ENCODE measurements around the gene TMEM250. TPM values are rescaled to one million over a fixed set of nuclear protein-coding genes. Genes with fewer than 3 reads are reported as not detected.
"Not testable (repeated sequence)": the region's sequence is repeated elsewhere in the genome, so short reads cannot be mapped to it uniquely, and the experiment has no call there.

TMEM250 gene
- total RNA-seq, 2 experiments from 2014 or later: 6.5 to 7.9 TPM

DNA sequence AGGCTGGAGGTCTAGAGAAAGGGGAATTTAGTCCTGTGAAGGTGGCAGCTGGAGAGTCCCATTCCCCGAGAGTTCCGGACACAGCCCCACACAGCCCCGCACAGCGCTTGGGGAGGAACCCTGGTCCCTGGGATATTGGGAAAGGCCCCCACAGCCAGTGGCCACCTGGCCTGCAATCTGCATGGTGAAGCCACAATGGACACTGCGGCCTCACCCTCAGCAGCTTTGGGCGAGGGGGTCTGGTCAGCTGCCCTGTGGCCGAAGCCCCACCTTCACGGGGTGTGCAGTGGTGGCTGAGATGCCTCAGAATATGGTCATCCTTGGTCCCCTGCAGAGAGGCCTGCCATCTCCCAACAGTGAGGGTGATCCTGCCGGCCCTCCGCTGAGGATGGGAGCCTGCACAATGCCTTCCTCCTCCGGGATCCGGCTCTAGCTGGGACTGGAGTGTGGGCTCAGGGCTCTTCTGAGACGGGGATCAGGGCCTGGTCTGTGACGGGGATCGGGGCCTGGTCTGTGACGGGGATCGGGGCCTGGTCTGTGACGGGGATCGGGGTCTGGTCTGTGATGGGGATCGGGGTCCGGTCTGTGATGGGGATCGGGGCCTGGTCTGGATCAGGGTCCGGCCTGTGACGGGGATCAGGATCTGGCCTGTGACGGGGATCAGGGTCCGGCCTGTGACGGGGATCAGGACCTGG, 33.3 kb upstream of the TMEM250 start:
- Histone ChIP-seq H3K27me3 (ENCODE audit: control insufficient read depth in 1 of 2, insufficient read depth in 2 of 2, low read length in 2 of 2) (peaks cover 0 to 11% of the 10 kb centered on the region in 2 experiments), H3K9me3 (ENCODE audit: control insufficient read depth in 1 of 2, insufficient read depth in 1 of 2, low read length in 2 of 2) (peaks cover 0 to 17% of the 10 kb centered on the region in 2 experiments), H3K4me1 (ENCODE audit: insufficient read depth, low read length) (no peaks in the 10 kb centered on the region), H3K36me3 (ENCODE audit: insufficient read depth, low read length) (no peaks in the 10 kb centered on the region), H3K27ac (ENCODE audit: low read depth in 1 of 2, low read length in 2 of 2) (no peak overlapping the region), H3K4me3 (ENCODE audit: low read length) (no peak overlapping the region)
- intact Hi-C loops (cut with DNase I, micrococcal nuclease): no loop called here
- DNase-seq (no peak), ATAC-seq (ENCODE audit: poor library complexity) (no peak)
- Mint-ChIP-seq H3K27ac (no peak overlapping the region), H3K4me1 (ENCODE audit: low read depth) (no peaks in the 10 kb centered on the region), H3K27me3 (no peaks in the 10 kb centered on the region), H3K9me3 (no peaks in the 10 kb centered on the region), H3K36me3 (ENCODE audit: low read depth) (no peaks in the 10 kb centered on the region), H3K4me3 (no peak overlapping the region)
- TF ChIP-seq, protein P1, sequence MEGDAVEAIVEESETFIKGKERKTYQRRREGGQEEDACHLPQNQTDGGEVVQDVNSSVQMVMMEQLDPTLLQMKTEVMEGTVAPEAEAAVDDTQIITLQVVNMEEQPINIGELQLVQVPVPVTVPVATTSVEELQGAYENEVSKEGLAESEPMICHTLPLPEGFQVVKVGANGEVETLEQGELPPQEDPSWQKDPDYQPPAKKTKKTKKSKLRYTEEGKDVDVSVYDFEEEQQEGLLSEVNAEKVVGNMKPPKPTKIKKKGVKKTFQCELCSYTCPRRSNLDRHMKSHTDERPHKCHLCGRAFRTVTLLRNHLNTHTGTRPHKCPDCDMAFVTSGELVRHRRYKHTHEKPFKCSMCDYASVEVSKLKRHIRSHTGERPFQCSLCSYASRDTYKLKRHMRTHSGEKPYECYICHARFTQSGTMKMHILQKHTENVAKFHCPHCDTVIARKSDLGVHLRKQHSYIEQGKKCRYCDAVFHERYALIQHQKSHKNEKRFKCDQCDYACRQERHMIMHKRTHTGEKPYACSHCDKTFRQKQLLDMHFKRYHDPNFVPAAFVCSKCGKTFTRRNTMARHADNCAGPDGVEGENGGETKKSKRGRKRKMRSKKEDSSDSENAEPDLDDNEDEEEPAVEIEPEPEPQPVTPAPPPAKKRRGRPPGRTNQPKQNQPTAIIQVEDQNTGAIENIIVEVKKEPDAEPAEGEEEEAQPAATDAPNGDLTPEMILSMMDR (IDR thresholded peaks at IDR 0.05): no peak
- ChIA-PET POLR2A (no interaction called here), CTCF (no interaction called here)

DNA sequence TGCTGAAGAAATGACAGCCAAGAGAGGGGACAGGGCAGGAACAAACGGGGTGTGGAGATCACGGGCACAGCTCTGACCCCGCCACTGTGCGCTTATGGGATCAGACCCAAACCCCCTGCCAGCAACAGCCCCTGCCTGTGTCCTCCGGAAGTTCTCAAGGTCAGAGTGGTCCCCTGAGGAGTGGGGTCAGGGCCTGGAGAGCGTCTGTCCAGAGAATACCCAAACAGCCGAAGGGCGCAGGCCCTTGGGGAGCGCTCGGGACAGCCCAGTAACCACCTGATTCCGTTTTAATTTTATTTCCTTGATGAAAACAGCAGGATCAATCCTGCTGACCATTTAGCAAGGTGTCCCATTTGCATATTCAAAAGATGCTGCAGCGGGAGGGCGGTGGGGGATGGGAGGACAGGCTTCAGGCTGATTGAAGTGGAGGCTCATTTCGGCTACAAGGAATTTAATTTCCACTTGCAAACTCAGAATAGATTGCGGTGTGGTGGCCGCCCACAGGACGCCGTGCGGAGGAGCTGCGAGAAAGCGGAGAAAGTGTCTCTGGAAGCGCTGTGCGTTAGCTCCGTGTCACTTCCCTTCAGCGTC, 32.6 kb upstream of the TMEM250 start:
- Mint-ChIP-seq H3K27ac (no peak overlapping the region), H3K27me3 (peaks cover 2% of the 10 kb centered on the region), H3K9me3 (no peaks in the 10 kb centered on the region), H3K36me3 (ENCODE audit: low read depth) (no peaks in the 10 kb centered on the region), H3K4me1 (ENCODE audit: low read depth) (no peaks in the 10 kb centered on the region), H3K4me3 (no peak overlapping the region)
- ChIA-PET CTCF (no interaction called here), POLR2A (no interaction called here)
- Histone ChIP-seq H3K4me3 (ENCODE audit: low read length) (no peak overlapping the region), H3K4me1 (ENCODE audit: insufficient read depth, low read length) (no peaks in the 10 kb centered on the region), H3K27me3 (ENCODE audit: control insufficient read depth in 1 of 2, insufficient read depth in 2 of 2, low read length in 2 of 2) (peaks cover 0 to 14% of the 10 kb centered on the region in 2 experiments), H3K27ac (ENCODE audit: low read depth in 1 of 2, low read length in 2 of 2) (no peak overlapping the region), H3K9me3 (ENCODE audit: control insufficient read depth in 1 of 2, insufficient read depth in 1 of 2, low read length in 2 of 2) (peaks cover 0 to 18% of the 10 kb centered on the region in 2 experiments), H3K36me3 (ENCODE audit: insufficient read depth, low read length) (no peaks in the 10 kb centered on the region)
- DNase-seq (no peak), ATAC-seq (ENCODE audit: poor library complexity) (no peak)
- intact Hi-C loops (cut with DNase I, micrococcal nuclease): no loop called here
- TF ChIP-seq, protein P1 (IDR thresholded peaks at IDR 0.05): no peak

DNA sequence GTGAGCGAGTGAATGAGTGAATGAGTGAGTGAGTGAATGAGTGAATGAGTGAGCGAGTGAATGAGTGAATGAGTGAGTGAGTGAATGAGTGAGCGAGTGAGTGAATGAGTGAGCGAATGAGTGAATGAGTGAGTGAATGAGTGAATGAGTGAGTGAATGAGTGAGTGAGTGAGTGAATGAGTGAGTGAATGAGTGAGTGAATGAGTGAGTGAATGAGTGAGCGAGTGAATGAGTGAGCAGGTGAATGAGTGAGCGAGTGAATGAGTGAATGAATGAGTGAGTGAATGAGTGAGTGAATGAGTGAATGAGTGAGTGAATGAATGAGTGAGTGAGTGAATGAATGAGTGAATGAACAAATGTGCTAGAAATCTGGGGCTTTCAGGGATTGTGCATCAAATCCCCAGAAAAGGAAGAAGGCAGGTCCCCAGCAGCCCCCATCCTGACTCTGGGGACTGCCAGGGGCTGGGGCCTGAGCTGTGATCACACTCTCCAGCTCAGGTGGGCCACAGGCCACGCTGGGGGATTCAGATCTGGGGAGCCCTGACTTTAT, 32.1 kb upstream of the TMEM250 start:
- H3K36me3 ChIP-seq (ENCODE audit: insufficient read depth, low read length); H3K36me3 Mint-ChIP-seq (ENCODE audit: low read depth); DNase-seq; H3K27ac Mint-ChIP-seq; H3K4me3 Mint-ChIP-seq; H3K4me1 Mint-ChIP-seq (ENCODE audit: low read depth); intact Hi-C loops (cut with DNase I, micrococcal nuclease); H3K4me3 ChIP-seq (ENCODE audit: low read length); CTCF ChIA-PET; ATAC-seq (ENCODE audit: poor library complexity); H3K9me3 Mint-ChIP-seq; H3K27ac ChIP-seq (ENCODE audit: low read depth in 1 of 2, low read length in 2 of 2); POLR2A ChIA-PET; H3K27me3 Mint-ChIP-seq; H3K4me1 ChIP-seq (ENCODE audit: insufficient read depth, low read length): not testable (repeated sequence)
- peaks cover 0 to 22% of the 10 kb centered on the region in 2 experiments for H3K9me3 ChIP-seq (ENCODE audit: control insufficient read depth in 1 of 2, insufficient read depth in 1 of 2, low read length in 2 of 2)
- peaks cover 5 to 18% of the 10 kb centered on the region in 2 experiments for H3K27me3 ChIP-seq (ENCODE audit: control insufficient read depth in 1 of 2, insufficient read depth in 2 of 2, low read length in 2 of 2)

Measured in CD4-positive, alpha-beta T cell (primary cell).